Neuronal stem cell (in vitro differentiated cells): ENCODE measurements around the gene PAX2.

Experiments
- DNase-seq: peaks from one replicate; pipeline ENCODE4 v3.0.0-alpha.2; 2013; ENCODE audit warnings: low spot score
- H2AFZ ChIP-seq: one replicate; pipeline ENCODE4 v1.6.1; 2013; ENCODE audit warnings: mild to moderate bottlenecking, low read length, inconsistent platforms
- H2AK5ac ChIP-seq: 2 replicates; pipeline ENCODE4 v1.6.1; 2013; ENCODE audit warnings: low read depth, mild to moderate bottlenecking, inconsistent platforms, low read length, moderate library complexity, mixed read lengths
- H2BK120ac ChIP-seq: 2 replicates; pipeline ENCODE4 v1.6.1; 2013; ENCODE audit warnings: low read depth, mild to moderate bottlenecking, inconsistent platforms, low read length, moderate library complexity, mixed read lengths
- H2BK12ac ChIP-seq: one replicate; pipeline ENCODE4 v1.6.1; 2013; ENCODE audit warnings: low read length, inconsistent platforms
- H2BK15ac ChIP-seq: 2 replicates; pipeline ENCODE4 v1.6.1; 2013; ENCODE audit warnings: mild to moderate bottlenecking, low read length, inconsistent platforms, mixed read lengths
- H2BK5ac ChIP-seq: one replicate; pipeline ENCODE4 v1.6.1; 2013; ENCODE audit warnings: inconsistent platforms, mild to moderate bottlenecking, low read length, moderate library complexity
- H3K14ac ChIP-seq: one replicate; pipeline ENCODE4 v1.6.1; 2013; ENCODE audit warnings: low read length, inconsistent platforms
- H3K18ac ChIP-seq: 2 replicates; pipeline ENCODE4 v1.6.1; 2013; ENCODE audit warnings: low read length, inconsistent platforms
- H3K23ac ChIP-seq: 2 replicates; pipeline ENCODE4 v1.6.1; 2013; ENCODE audit warnings: low read depth, mild to moderate bottlenecking, mixed read lengths, low read length, inconsistent platforms; ENCODE audit not compliant: poor library complexity
- H3K27ac ChIP-seq: replicated peaks from 3 replicates; pipeline ENCODE4 v1.5.1; 2013; ENCODE audit warnings: low read length, inconsistent platforms
- H3K27me3 ChIP-seq, 3 experiments: 2 replicates each; pipeline ENCODE4 v1.6.1; 2013; ENCODE audit warnings: low read length in 3 of 3, mild to moderate bottlenecking in 2 of 3, inconsistent platforms in 1 of 3, low read depth in 1 of 3, mixed read lengths in 1 of 3, moderate library complexity in 1 of 3; ENCODE audit not compliant: control insufficient read depth in 3 of 3, insufficient read depth in 3 of 3
- H3K36me3 ChIP-seq, 2 donors: replicated peaks in 1 of 2; 2 replicates each; pipeline ENCODE4 v1.6.1; 2013; ENCODE audit warnings: low read length in 2 of 2; ENCODE audit not compliant: control insufficient read depth in 2 of 2, insufficient read depth in 2 of 2
- H3K4ac ChIP-seq: 2 replicates; pipeline ENCODE4 v1.6.1; 2013; ENCODE audit warnings: inconsistent platforms, mild to moderate bottlenecking, low read length, moderate library complexity
- H3K4me1 ChIP-seq, 2 donors: 1 replicate in 1 of 2; 2 replicates in 1 of 2; pipeline ENCODE4 v1.6.1; 2013; ENCODE audit warnings: low read length in 2 of 2, low read depth in 1 of 2; ENCODE audit not compliant: control insufficient read depth in 2 of 2, insufficient read depth in 1 of 2
- H3K4me2 ChIP-seq: one replicate; pipeline ENCODE4 v1.6.1; 2013; ENCODE audit warnings: mild to moderate bottlenecking, low read length, inconsistent platforms; ENCODE audit not compliant: insufficient read depth, poor library complexity, severe bottlenecking
- H3K4me3 ChIP-seq, 2 donors: 2 replicates each; pipeline ENCODE4 v1.5.1; 2013; ENCODE audit warnings: low read length in 2 of 2, mild to moderate bottlenecking in 2 of 2, inconsistent platforms in 1 of 2, moderate library complexity in 1 of 2
- H3K79me1 ChIP-seq: one replicate; pipeline ENCODE4 v1.6.1; 2013; ENCODE audit warnings: low read depth, mild to moderate bottlenecking, inconsistent platforms, low read length, moderate library complexity
- H3K9ac ChIP-seq: one replicate; pipeline ENCODE4 v1.6.1; 2013; ENCODE audit warnings: mild to moderate bottlenecking, low read depth, low read length, inconsistent platforms; ENCODE audit not compliant: poor library complexity
- H3K9me3 ChIP-seq, 2 donors: replicated peaks in 1 of 2; 2 replicates each; pipeline versions ENCODE3 to v1.6.1; 2013; ENCODE audit warnings: low read length in 2 of 2, mild to moderate bottlenecking in 2 of 2, inconsistent platforms in 1 of 2, low read depth in 1 of 2, mixed read lengths in 1 of 2, moderate library complexity in 1 of 2; ENCODE audit not compliant: control insufficient read depth in 2 of 2, insufficient read depth in 1 of 2
- H4K8ac ChIP-seq: one replicate; pipeline ENCODE4 v1.6.1; 2013; ENCODE audit warnings: low read depth, mild to moderate bottlenecking, inconsistent platforms, low read length, moderate library complexity
- H4K91ac ChIP-seq: one replicate; pipeline ENCODE4 v1.6.1; 2013; ENCODE audit warnings: low read length, low read depth, mild to moderate bottlenecking, inconsistent platforms; ENCODE audit not compliant: poor library complexity
- WGBS, 2 donors: extraction: QIAGEN DNeasy Blood & Tissue Kit; methylation state at CpG; one replicate each; pipeline ENCODE4 v1.1.7; 2013; ENCODE audit warnings: missing lambda C conversion rate in 2 of 2, mixed read lengths in 1 of 2; ENCODE audit not compliant: insufficient read length in 2 of 2, insufficient replicate concordance in 1 of 2; ENCODE audit errors: extremely low coverage in 2 of 2; 5-methylcytosine and 5-hydroxymethylcytosine counted together

The PAX2 gene

DNA sequence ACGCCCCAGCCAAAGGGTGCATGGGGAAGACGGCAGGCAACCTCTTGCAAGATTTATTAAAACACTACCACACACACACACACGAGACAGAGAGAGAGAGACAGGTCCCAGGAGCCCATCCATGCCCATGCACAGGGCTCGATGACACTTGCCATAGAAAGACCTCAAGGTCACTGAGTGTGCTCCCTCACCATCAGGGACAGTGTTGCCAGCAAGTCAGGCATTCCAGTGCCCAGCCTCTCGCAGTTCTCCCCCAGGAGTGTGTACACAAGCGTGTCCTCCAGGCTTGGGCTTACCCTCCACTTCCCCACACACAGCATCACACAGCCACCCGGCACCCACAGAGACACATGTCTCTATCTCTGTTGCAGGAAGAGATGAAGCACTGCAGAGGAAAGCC, 120.6 kb downstream of the PAX2 start:
- Histone ChIP-seq H2AK5ac (no peak overlapping the region), H2BK15ac (peak overlapping the region; percentile 6), H3K9me3 (no peaks in the 10 kb centered on the region), H3K4me1 (peaks cover 0 to 30% of the 10 kb centered on the region in 2 donors), H3K4me3 (no peak overlapping the region), H2BK12ac (no peak overlapping the region), H3K79me1 (no peaks in the 10 kb centered on the region), H3K23ac (no peak overlapping the region), H4K8ac (no peak overlapping the region), H3K4me2 (peak overlapping the region; percentile 23), H2AFZ (peak overlapping the region; percentile 25), H3K27me3 (peaks cover 0 to 86% (median 18%) of the 10 kb centered on the region in 3 experiments), H4K91ac (no peak overlapping the region), H2BK120ac (no peak overlapping the region), H3K27ac (no peak overlapping the region), H2BK5ac (no peak overlapping the region), H3K9ac (no peak overlapping the region), H3K18ac (no peak overlapping the region), H3K14ac (no peak overlapping the region), H3K4ac (no peak overlapping the region), H3K36me3 (no peaks in the 10 kb centered on the region)
- DNase-seq = no peak
- no CpG with 5 or more reads among the region's 7 CpGs for WGBS, 2 donors

DNA sequence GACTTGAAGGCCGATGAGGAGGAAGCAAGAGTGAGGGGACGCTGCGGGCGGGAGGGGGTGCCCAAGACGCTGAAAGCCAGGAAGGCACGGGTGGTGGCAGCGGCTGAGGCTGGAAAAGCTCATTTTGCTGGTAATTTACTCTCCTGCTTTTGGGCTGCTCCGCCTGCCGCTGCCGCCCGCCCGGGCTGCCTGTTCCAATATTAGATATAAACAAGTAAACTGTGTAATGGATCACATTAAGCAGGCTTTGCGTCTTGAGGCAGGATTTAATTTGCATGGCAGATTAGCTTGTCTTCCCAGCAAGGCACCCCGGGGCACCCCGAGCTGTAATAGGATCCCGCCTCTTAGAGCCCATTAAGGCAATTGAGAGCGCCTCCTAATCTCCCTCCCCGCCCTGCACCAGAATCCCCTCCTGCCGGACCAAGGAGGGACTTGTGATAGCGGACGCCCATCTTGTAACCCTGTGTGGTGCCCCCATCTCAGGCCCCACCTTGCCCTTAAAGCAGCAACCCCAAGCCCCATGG, 121.3 kb downstream of the PAX2 start:
- WGBS, 2 donors = no CpG with 5 or more reads among the region's 21 CpGs
- Histone ChIP-seq H4K91ac (no peak overlapping the region), H3K36me3 (no peaks in the 10 kb centered on the region), H3K18ac (no peak overlapping the region), H3K4me2 (peak overlapping the region; percentile 38), H2BK12ac (no peak overlapping the region), H2AK5ac (no peak overlapping the region), H2BK15ac (no peak overlapping the region), H3K27me3 (peaks cover 0 to 84% (median 18%) of the 10 kb centered on the region in 3 experiments), H3K9me3 (no peaks in the 10 kb centered on the region), H2AFZ (peak overlapping the region; percentile 25), H3K79me1 (no peaks in the 10 kb centered on the region), H2BK5ac (no peak overlapping the region), H3K4ac (no peak overlapping the region), H3K14ac (no peak overlapping the region), H4K8ac (no peak overlapping the region), H3K4me3 (no peak overlapping the region), H3K9ac (no peak overlapping the region), H3K27ac (no peak overlapping the region), H2BK120ac (no peak overlapping the region), H3K23ac (no peak overlapping the region), H3K4me1 (peaks cover 0 to 30% of the 10 kb centered on the region in 2 donors)
- no peak for DNase-seq

DNA sequence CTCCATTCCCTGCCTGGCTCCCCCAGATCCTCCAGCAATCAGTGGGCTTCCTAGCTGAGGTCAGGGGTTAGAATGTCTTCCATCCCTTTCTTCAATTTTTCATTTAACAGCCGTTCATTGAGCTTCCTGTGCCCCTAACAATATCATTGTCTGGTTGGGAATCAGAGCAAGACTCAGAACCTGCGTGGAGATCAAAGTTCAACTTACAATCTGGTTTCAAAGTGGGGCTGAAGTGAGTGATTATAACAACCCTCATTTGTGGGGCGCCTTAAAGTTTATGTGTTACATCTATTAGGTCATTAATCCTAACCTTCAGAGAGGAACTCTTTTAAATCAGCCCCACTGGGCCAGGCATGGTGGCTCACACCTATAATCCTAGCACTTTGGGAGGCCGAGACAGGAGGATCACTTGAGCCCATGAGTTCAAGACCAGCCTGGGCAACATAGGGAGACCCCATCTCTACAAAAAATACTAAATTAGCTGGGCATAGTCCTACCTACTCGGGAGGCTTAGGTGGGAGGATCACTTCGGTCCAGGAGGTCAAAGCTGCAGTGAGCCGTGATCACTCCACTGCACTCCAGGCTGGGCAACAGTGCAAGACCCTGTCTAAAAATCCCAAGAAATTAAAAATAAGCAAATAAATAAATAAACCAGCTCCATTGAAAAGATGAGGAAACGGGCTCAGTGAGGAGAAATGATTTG, 122.0 kb downstream of the PAX2 start:
- no peak overlapping the region for H2BK15ac ChIP-seq
- no CpG with 5 or more reads among the region's 8 CpGs for WGBS, 2 donors
- no peak overlapping the region for H3K14ac ChIP-seq
- no peaks in the 10 kb centered on the region for H3K79me1 ChIP-seq
- no peak overlapping the region for H3K18ac ChIP-seq
- no peak overlapping the region for H2AFZ ChIP-seq
- no peak overlapping the region for H4K8ac ChIP-seq
- peaks cover 0 to 34% of the 10 kb centered on the region in 2 donors for H3K4me1 ChIP-seq
- H4K91ac ChIP-seq = no peak overlapping the region
- no peak overlapping the region for H3K9ac ChIP-seq
- H3K23ac ChIP-seq = no peak overlapping the region
- H3K27ac ChIP-seq = no peak overlapping the region
- H3K4ac ChIP-seq = no peak overlapping the region
- no peaks in the 10 kb centered on the region for H3K36me3 ChIP-seq
- DNase-seq = no peak
- no peak overlapping the region for H3K4me2 ChIP-seq
- H2BK5ac ChIP-seq = no peak overlapping the region
- H2BK120ac ChIP-seq = no peak overlapping the region
- no peaks in the 10 kb centered on the region for H3K9me3 ChIP-seq
- H3K4me3 ChIP-seq = no peak overlapping the region
- H2BK12ac ChIP-seq = no peak overlapping the region
- H3K27me3 ChIP-seq = peaks cover 0 to 81% (median 18%) of the 10 kb centered on the region in 3 experiments
- H2AK5ac ChIP-seq = peak overlapping the region; percentile 6

DNA sequence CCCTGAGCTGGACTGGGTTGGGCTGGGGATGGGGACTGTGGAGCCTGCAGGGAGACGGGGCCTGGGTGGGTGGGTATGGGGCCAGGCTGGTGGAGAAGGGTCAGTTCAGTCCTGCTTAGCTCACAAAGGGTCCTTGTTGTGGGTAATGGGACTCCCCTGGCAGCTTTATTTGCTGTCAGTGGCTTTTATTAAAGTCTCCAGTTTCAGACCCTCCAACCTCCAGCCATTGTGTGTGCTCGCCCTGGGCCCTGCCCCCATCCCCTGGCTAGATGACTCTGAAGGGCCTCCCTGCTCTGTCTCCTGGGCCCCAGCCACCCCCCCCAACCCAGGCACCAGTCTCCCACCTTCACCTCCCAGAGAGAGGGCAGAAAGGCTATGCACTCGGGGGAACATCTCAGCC, 123.0 kb downstream of the PAX2 start:
- Histone ChIP-seq H3K27me3 (peaks cover 0 to 83% (median 17%) of the 10 kb centered on the region in 3 experiments), H3K36me3 (no peaks in the 10 kb centered on the region)
- WGBS, 2 donors = no CpG with 5 or more reads among the region's 3 CpGs

More for the DNA sequence above, 123.0 kb downstream of the PAX2 start:
- no peak overlapping the region for H3K9ac ChIP-seq
- no peaks in the 10 kb centered on the region for H3K9me3 ChIP-seq
- no peak overlapping the region for H3K14ac ChIP-seq
- H3K4me2 ChIP-seq = no peak overlapping the region
- peak overlapping the region; percentile 5 for H2BK12ac ChIP-seq
- peaks cover 1 to 43% of the 10 kb centered on the region in 2 donors for H3K4me1 ChIP-seq
- H4K8ac ChIP-seq = no peak overlapping the region
- no peak overlapping the region for H3K4ac ChIP-seq
- no peak overlapping the region for H4K91ac ChIP-seq
- H3K23ac ChIP-seq = no peak overlapping the region
- H2AK5ac ChIP-seq = peak overlapping the region; percentile 2
- DNase-seq = no peak
- H2BK15ac ChIP-seq = no peak overlapping the region
- peak overlapping the region; percentile 53 for H3K18ac ChIP-seq
- no peak overlapping the region for H2AFZ ChIP-seq
- no peak overlapping the region for H2BK5ac ChIP-seq
- no peaks in the 10 kb centered on the region for H3K79me1 ChIP-seq
- no peak overlapping the region for H2BK120ac ChIP-seq
- H3K4me3 ChIP-seq = no peak overlapping the region
- H3K27ac ChIP-seq = no peak overlapping the region
